HL-60/S4 treated with retinoic acid at 250 ng/mL for 4 days and 3 days (cell line): ENCODE data around the gene GSG1L.

Source experiments
- in situ Hi-C: fragments of 300-500 bp; cut with MboI; formaldehyde crosslinking; loops from 2 replicates; pipeline ENCODE4 v1.7.0; 2022; ENCODE audit warnings: low sequenced_read_pairs

GSG1L gene

DNA sequence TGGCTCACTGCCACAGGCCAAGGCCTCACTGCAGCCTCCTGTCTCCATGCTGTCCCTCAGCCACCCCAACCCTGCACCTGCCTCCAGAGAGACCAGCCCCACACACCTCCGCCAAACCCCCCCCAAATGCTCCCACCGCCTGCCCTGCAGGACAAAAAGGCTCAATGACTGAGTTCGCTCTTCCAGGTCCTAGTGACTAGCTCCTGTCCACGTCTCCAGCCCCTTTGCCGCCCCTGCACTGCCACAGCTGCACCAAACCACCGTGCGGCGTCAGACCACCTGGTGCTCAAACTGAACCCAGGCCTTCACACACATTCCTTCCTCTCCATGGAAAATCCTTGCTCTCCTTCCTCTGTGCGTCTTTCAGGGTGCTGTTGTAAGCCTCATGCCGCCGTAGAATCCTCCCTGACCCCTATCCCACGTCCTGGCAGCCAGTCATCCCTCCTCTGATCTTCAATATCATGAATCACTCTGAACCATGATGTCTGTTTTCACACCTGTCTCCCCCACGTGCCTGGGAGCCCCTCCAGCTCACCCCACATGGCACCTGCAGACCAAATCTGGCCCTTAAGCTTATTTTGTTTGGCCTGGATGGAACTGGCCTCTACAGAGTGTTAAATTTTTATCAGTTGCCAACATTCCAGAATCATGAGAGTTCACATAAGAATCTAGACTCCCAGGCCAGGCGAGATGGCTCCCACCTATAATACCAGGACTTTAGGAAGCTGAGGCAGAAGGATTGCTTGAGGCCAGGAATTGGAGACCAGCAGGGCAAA is 4.3 kb upstream of the GSG1L start:
- in situ Hi-C loops = no loop called here

DNA sequence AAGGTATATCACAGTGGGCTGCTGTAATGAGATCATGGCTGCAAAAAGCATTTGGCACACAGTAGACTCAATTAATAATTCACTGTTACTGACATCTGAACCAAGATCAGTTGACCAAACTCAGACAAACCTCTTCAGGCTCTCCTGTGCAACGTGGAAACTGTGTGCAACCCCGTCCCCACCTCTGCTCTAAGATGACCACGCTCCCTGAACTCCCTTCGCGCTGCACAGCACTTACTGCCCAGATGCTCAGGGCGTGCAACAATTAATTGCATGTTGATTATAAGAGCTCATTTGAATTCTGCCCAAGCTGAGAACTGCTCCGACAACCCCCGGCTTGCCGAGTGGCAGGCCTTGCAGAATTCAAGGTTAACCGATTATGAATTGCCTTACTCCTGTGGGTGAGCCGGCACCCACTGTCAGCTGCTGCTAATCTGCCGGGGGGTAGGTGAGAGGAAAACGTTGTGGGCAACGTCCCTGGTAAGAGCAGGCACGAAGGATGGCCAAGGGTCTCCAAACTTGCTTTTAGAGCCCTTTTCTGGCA is 1.3 kb upstream of the GSG1L start:
- in situ Hi-C loops = no loop called here

DNA sequence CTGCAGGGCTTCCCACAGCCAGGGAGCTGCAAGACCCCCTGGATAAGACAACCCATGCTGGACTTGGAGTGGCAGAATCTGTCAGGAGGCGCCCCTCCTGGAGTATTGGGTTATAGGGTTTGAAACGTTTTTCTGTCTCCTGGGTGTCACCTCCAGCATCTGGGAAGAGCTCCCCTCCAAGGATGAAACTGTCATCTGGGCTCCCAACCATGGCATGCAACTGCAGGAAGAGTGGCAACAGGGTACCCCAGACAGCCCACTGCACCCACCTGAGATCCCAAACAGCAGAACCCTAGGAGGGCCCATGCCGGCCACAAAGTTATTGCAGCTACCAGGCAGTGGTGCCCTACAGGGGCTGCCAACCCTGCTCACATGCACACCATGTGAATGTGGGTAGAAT is 636 bp upstream of the GSG1L start:
- in situ Hi-C loops = no loop called here

DNA sequence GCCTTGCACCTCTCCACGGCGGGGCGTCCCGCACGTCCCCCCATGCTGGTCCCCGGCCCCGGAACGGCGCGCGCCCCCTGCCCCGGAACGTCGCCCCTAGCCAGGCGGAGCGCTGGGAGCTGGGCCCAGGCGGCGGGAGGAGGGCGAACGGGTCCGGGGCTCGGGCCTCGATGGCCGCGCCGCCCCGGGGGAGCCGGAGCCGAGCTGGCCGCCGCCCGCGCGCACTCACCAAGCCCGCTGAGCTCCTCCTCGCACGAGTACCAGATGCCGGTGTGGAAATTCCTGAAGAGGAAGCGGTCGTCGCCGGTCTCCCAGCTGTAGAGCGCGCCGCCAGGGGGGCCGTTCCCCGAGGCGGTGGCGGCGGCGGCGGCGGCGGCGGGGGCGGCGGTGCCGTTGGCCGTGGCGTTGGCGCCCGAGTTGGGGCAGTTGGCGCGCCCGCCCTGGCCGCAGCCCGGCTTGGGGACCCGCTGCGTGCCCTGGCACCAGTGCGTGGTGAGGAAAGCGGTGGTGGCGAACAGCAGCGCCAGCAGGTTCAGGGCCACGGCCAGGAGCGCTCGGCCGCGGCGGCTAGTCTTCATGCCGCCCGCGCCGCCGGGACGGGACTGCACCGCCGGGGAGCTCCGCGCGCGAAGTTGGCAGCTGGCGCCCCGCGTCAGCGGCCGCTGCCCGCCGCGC is 530 bp downstream of the GSG1L start:
- in situ Hi-C loops = no loop called here

DNA sequence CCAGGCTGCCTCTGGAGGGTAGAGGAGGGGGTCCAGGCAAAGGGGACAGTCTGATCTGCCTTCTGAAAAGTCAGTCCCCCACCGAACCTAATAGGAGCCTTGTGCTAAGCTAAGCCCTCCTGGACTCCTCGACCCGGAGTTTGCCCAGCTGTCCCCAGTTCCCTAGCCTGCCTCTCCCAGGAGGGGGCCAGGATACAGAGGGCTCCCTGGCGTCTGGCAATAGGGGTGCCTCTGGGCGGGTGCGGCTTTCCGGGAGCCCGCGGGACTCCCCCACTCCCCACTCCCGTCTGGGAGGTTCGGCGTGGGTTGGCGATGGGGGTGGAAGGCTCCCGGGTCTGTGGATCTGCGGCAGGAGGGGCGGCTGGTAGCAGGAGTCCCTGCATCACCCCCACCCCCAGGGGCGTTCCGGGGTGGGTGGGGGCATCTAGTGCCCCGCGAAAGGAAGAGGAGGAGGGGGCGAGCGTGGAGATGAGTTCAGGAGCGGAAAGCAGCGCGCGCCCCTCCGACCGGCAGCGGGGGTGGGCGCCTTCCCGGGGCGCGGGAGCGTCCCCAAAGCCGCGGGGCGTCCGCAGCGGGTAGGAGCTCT is 1.2 kb downstream of the GSG1L start:
- in situ Hi-C loops = no loop called here

DNA sequence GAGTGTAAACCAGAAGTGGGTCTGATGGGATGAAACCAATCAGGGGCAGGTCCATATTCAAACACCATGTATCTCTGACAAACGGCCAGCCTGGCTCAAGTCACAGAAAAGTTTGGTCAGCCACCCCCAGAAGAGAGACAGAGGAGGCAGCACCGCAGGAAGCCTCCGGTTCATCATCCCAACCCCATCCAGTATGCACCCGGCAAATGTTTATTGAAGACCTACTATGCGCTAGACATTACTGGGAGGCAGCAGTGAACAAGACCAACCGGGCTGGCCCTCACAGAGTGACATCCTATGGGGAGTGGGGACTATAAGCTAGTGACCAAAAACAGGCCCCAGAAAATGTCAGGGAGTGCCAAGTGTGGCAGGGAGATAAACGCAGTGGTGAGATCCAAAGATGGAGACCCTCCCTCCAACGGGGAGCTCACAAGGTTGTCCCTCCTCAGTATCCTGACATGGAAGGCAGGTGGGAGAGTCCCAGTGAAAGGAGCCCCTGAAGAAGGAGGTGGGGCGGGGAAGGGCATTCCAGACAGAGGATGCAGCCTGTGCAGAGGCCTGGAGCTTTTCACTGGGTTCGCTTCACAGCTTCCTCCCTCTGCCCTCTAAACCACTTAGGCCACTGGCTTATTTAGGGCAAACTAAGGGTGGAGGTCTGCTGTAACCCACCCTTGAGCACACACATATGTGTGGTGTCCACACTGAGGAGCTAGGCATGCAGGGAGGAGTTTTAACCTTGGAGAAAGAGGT is 2.0 kb downstream of the GSG1L start:
- in situ Hi-C loops = no loop called here

DNA sequence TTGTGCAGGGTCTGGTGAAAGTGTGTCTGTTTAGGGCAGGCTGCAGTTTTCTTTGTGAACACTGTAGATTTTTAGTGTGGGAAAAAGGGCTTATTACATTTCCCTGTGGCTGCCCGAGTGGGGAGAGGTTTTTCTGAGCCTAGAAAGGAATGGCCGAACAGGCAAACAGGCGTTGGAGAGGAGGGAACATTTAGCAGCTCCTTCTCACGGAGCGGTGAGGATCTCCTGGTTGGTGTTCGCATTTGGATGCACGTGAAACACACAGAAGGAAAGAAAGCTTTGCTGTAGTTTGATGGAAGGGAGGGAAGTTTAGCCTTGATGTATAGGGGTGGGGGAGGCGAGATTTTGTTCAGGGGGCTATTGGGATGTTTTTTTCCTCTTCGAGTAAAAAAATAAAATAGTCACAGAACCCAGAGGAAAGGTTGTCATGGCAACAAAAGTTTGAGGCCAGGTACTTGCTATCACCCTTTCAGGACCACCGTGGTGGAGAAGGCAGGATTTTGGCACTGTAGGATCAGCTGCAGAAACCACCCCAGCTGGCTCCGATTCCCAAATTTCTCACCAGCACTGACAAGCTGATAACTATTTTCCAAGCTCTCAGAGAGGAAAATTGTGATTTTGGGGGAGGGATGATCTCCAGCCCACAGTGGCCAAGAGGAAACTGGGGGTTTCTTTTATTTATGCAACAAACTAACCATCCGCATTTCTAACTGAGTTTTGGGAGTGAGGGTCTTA is 3.5 kb downstream of the GSG1L start:
- in situ Hi-C loops = no loop called here

DNA sequence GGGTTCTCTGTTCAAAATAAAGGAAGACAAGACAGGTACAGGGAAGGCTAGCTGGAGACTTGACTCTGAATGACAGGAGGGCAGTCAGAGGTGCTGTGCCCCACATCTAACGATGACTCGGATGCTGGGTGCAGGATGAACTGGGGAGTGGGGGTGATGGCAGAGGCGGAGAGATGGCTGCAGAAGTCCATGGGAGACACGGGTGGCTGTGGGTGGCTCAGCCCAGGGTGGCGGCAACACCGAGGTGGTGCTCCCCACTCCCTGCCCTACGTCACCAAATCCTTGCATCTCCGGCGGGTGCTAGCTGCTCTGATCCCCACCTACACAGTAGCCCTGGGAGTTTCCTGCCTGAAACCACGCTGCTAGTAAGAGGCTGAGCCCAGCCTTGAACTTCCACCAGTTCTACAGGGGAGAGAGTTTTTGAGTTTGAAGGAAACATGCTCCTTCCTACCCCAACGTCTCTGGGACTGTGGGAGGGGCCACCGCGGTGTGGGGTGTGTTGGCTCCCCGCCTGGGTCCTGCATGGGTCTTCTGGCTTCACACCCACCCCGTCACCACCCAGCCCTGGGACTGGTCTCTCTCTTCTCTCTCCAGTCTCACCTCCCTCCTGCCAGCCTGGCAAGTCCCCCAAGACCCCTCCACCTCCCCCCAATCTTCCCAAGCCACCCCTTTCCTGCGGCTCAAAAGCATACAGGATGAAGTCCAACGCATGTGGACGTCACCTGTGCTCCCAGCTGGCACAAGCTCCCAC is 4.5 kb downstream of the GSG1L start:
- in situ Hi-C loops = no loop called here

DNA sequence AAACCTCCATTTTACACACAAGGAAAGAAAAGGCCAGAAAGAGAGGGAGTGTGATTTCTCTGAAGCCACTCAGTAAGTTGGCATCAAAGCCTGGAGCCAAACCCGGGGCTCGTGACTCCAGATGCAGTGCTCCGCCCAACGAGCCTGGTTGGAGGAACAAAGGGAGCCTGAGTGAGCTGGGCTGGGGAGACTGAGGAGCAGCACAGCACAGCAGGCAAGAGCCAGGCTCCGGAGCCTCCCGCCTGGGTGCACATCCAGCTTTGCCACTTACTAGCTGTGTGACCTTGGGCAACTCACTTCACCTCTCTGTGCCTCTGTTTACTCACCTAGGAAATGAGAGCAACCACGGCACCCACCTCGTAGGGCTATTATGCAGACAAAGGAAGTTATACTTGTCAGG is 5.6 kb downstream of the GSG1L start:
- in situ Hi-C loops = no loop called here

DNA sequence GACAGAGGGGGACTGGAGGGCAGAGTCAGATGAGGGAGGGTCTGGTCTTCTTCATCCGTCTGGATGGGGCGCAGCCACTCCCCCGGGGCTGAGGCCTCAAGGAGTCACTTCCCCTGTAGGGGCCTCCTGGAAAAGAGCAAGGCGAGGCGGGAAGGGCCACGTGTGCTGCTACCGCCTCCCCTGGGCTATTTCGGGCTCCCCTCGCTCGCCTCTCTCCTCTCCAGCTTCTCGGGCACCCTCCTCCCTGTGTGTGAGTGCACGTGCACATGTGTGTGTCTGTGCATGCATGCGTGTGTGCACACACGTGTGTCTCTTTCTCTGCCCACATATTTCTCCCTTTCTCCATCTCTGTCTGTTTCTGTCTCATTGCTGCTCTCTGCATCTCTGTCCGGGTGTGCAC is 10.1 kb downstream of the GSG1L start:
- in situ Hi-C loops = no loop called here

DNA sequence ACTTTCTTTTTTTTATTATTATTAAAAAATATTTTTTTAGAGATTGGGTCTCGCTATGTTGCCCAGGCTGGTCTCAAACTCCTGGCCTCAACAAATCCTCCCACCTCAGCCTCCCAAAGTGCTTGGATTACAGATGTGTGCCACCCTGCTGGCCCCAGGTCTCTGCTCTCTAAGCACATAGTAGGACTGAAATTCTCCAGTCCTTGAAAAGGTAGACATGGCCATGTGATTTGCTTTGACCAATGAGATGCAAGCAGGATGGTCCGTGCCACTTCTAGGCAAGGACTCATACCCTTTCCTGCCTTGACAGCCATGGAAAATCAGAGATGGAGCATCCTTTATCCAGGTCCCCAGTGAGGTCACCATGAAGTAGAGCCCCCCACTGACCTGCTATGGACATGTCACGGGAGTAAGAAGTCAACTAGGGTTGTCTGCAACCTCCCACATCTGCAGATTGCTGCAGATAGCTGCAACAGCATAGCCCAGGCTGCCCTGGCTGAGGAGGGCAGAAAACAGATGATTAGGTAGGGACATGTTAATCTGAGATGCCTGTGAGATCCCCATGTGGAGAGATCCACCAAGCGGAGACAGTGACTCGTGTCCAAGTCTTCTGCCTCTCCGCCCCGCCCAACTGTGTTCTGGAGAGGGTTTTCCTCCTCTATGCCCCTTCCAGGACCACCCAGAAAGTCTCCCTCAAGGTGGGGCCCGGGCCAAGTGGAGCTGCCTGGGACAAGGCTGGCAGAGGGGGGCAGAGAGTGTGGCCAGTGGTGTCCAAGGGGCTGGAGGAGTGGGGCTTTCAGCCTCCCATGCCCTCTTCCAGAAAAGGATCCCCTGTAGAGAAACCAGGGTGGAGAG is 11.0 kb downstream of the GSG1L start:
- in situ Hi-C loops = no loop called here

DNA sequence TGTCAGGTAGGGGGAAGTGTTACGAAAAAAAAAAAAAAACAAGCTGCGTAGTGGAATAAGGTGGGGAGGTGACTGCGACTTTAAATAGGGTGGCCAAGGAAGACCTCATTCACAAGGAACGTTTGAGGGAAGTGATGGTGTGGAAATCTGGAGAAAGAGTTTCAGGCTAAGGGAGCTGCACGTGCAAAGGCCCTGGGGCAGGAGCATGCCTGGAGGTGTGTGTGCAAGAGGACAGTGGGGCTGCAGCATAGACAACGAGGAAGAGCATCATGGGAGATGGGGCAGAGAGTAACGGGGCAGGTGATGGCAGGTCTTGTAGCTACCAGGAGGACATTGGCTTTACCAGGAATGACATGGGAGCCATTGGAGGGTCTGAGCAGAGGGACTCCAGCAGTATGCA is 12.0 kb downstream of the GSG1L start:
- in situ Hi-C loops = no loop called here

DNA sequence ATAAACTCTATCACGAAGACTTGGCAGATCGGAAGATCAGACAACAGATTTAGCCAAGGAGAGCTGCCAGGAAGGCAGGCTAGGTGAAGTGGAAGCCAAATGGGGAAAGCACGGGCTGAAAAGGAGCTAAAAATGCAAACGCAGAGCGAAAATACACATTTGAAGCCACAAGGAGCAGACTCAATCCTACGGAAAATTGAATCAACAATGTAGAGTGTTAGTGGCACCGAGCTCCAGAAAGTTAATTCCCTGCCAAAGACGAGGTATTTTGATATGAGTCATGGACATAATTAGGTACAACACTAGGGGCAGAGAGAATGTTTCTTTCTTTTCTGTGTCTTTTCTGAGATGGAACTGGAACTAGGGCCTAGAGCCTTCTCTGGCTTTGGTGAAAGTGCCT is 20.7 kb downstream of the GSG1L start:
- in situ Hi-C loops = no loop called here

DNA sequence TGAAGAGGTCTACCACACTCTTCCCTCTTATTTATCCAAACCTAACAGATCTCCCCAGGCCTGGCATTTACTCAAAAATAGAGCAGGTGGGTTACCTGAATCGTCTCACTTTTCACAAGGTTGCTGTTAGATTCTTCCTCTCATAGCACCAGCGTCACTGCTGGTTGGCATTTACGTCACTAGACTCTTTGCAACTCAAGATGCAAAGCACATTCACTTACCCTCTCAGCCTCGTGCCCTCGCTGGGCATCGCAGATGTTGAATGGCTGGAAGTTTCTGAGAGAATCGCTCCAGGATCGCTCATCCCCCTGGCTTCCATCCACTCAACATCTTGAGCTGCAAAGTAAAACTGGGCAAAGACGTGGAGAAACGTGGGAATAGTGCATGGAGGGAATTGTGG is 21.9 kb downstream of the GSG1L start:
- in situ Hi-C loops = no loop called here

DNA sequence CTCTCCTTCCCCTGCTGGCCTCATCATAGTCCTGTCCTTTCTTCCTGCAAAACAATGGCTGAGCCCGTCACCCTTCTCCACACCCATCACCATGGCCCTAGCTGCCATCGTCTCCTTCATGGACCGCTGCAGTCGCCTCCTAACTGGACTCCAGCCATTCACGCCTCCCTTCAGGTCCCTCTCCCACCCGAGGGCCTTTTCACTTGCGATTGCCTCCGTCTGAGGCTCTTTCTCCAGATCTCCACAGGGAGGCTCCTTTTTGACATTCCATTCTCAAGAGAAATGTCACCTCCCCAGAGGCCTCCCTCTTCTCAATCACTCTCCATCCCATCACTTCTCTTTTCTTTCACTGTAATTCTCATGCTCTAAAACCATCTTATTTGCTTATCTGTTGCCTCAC is 23.5 kb downstream of the GSG1L start:
- in situ Hi-C loops = no loop called here

DNA sequence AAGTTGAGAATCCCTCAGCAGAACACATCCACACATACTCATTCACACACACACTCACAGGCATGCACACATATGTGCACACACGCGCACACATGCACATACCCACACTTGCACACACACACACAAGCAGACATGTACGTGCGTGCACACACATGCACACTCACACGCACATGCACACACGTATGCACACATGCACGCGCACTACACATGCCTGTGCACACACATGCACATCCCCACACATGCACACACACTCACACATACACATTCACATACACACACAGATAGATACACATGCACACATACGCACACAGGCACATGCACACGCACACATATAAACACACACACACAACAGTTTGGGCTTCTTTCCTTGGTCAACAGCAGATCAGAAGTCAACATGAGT is 24.0 kb downstream of the GSG1L start:
- in situ Hi-C loops = no loop called here

DNA sequence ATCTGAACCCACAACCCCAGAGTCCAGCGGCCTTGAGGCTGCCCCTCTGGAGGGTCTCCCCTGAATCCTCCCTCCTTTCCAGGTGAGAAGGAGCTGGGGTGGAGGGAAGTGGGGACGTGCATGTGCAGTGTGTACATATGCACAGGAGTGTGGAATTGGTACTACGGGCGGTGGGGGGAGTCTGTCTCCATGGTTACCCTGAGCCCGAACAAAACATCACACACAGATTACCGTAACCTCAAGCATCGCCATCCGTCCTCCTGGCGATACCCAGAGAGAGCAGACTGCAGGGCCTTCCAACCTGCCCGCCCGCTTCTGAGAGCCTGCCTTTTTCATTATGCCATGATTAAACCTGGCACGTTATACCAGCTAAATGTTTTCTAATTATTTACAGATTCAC is 25.1 kb downstream of the GSG1L start:
- in situ Hi-C loops = no loop called here

DNA sequence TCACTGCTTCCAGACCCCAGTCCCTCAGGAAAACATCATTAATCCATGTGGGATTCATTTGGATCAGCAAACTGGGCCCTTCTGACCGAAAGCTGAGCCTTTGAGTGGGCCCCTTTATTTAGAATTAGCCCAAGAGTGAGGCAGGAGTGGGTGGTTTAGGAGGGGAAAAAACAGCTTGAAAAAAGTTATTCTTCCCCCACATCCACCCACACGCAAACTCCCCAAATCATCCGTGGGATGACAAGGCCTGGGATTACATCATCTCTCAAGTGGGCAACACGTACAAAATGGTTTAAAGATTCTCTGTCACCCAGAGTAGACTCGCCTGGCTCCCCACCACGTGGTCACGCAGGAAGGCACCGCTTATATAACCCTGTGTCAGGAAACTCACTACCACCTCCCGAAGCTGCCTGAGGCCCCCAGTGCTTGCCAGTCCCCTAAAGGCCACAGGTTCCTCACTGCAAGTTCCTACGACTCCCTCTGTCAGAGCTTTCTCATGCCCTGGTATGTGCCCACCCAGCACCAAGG is 27.6 kb downstream of the GSG1L start:
- in situ Hi-C loops = no loop called here

DNA sequence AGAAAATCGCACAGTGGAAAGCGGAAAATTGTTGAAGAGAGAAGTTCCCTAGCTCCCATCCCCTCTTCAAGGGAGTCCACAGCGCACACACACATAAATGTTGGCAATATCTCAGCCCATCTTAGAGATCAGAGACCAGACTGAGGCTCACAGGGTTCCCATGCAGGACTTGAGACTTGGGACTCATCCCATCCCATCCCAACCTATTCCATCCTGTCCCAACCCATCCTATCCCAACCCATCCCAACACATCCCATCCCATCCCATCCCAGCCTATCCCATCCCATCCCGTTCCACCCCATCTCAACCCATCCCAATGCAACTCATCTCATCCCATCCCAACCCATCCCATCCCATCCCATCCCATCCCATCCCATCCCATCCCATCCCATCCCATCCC is 29.6 kb downstream of the GSG1L start:
- in situ Hi-C loops = no loop called here
